ENCODE results near the gene GDF15.

DNA sequence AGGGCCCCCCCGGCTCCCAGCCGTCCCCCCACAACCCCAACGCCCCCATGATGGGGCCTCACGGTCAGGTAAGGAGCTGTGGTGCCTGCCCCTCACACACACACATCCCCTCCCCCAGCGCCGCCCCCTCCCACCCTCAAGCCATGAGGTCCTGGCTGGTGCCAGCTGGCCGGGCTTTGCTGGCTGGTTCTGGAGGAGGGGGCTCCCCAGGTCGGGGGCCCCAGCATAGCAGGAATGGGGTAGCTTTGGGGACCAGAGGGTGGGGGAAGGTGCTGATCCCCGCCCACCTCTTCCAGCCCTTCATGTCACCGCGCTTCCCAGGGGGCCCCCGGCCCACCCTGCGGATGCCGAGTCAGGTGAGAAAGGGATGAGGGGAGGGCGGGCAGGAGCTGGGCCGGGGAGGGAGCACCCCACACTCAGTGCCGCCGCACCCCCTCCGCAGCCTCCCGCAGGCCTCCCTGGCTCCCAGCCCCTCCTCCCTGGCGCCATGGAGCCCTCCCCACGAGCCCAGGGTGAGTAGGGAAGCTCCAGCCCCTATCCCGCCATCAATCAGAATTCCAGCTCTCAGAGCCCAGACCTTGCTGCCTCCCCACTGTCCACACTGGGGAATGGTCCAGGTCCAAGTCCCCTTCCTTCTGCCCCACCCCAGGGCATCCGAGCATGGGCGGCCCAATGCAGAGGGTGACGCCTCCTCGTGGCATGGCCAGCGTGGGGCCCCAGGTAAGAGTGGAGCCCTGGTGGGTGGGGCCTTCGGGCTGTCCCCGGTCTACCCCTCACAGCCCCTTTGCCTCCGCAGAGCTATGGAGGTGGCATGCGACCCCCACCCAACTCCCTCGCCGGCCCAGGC is 45.6 kb downstream of the GDF15 start:
- TF ChIP-seq POLR2A (IDR thresholded peaks at IDR 0.05; ENCODE audit: low read length) (no peak), GATA1 (IDR thresholded peaks at IDR 0.05; ENCODE audit: low read depth, low read length) (no peak)

Data from erythroblast (primary cell).